SK-N-SH treated with all-trans-retinoic acid at 6 μM for 48 hours (cell line): Measurements from ENCODE around the gene SC5D.

ENCODE experiments used
- ATAC-seq: fragments of 200-7000 bp; cut with Tn5 transposase; 3 replicates; pipeline ENCODE4 v1.9.1; 2020; ENCODE audit warnings: mild to moderate bottlenecking, moderate library complexity
- BACH2 ChIP-seq: fragments of 250-450 bp; sonication (Bioruptor Pico); IDR thresholded peaks from 2 replicates; pipeline ENCODE4 v1.9.0; 2021; ENCODE audit warnings: mild to moderate bottlenecking, borderline replicate concordance
- CREB5 ChIP-seq: fragments of 250-450 bp; sonication (Bioruptor Pico); IDR thresholded peaks from 2 replicates; pipeline ENCODE4 v1.5.1; 2020; ENCODE audit warnings: low read depth, mild to moderate bottlenecking, moderate library complexity
- CSDC2 ChIP-seq: fragments of 250-450 bp; sonication (Bioruptor Pico); IDR thresholded peaks from 2 replicates; pipeline ENCODE4 v1.5.0; 2020; ENCODE audit warnings: mild to moderate bottlenecking, moderate library complexity
- CSRNP3 ChIP-seq: fragments of 250-450 bp; sonication (Bioruptor Pico); IDR thresholded peaks from 2 replicates; pipeline ENCODE4 v1.5.1; 2021; ENCODE audit warnings: mild to moderate bottlenecking, moderate library complexity
- ESRRG ChIP-seq: fragments of 250-450 bp; sonication (Bioruptor Pico); IDR thresholded peaks from 2 replicates; pipeline ENCODE4 v1.6.1; 2021; ENCODE audit warnings: mild to moderate bottlenecking
- GLIS3 ChIP-seq: fragments of 250-450 bp; sonication (Bioruptor Pico); IDR thresholded peaks from 2 replicates; pipeline ENCODE4 v1.5.0; 2020; ENCODE audit warnings: mild to moderate bottlenecking, moderate library complexity
- ISL1 ChIP-seq: fragments of 250-450 bp; sonication (Bioruptor Pico); IDR thresholded peaks from 2 replicates; pipeline ENCODE4 v2.1.2; 2022; ENCODE audit warnings: mild to moderate bottlenecking, moderate library complexity
- OSR1 ChIP-seq: fragments of 250-450 bp; sonication (Bioruptor Pico); IDR thresholded peaks from 2 replicates; pipeline ENCODE4 v1.8.0; 2022; ENCODE audit warnings: moderate library complexity, mild to moderate bottlenecking, inconsistent platforms
- PATZ1 ChIP-seq: fragments of 250-450 bp; sonication (Bioruptor Pico); IDR thresholded peaks from 2 replicates; pipeline ENCODE4 v1.8.0; 2020; ENCODE audit warnings: mild to moderate bottlenecking, moderate library complexity, borderline replicate concordance
- POU6F1 ChIP-seq: fragments of 250-450 bp; sonication (Bioruptor Pico); IDR thresholded peaks from 2 replicates; pipeline ENCODE4 v1.8.0; 2021; ENCODE audit warnings: low read depth, mild to moderate bottlenecking, moderate library complexity, borderline replicate concordance
- PPARA ChIP-seq: fragments of 250-450 bp; sonication (Bioruptor Pico); IDR thresholded peaks from 2 replicates; pipeline ENCODE4 v1.5.0; 2020; ENCODE audit warnings: mild to moderate bottlenecking, borderline replicate concordance
- RARB ChIP-seq: fragments of 250-450 bp; sonication (Bioruptor Pico); IDR thresholded peaks from 2 replicates; pipeline ENCODE4 v1.8.0; 2021; ENCODE audit warnings: mild to moderate bottlenecking, moderate library complexity
- SNAI2 ChIP-seq: fragments of 250-450 bp; sonication (Bioruptor Pico); IDR thresholded peaks from 2 replicates; pipeline ENCODE4 v1.5.0; 2020; ENCODE audit warnings: mild to moderate bottlenecking, moderate library complexity
- TCF4 ChIP-seq: fragments of 250-450 bp; sonication (Bioruptor Pico); IDR thresholded peaks from 2 replicates; pipeline ENCODE4 v1.8.0; 2021; ENCODE audit warnings: mild to moderate bottlenecking, moderate library complexity, borderline replicate concordance
- TOX ChIP-seq: fragments of 250-450 bp; sonication (Bioruptor Pico); IDR thresholded peaks from 2 replicates; pipeline ENCODE4 v1.8.0; 2021; ENCODE audit warnings: mild to moderate bottlenecking, moderate library complexity, borderline replicate concordance
- TSHZ2 ChIP-seq: fragments of 250-450 bp; sonication (Bioruptor Pico); IDR thresholded peaks from 2 replicates; pipeline ENCODE4 v1.5.0; 2020; ENCODE audit warnings: mild to moderate bottlenecking, moderate library complexity
- ZFP3 ChIP-seq: fragments of 250-450 bp; sonication (Bioruptor Pico); IDR thresholded peaks from 2 replicates; pipeline ENCODE4 v1.5.0; 2020; ENCODE audit warnings: mild to moderate bottlenecking, moderate library complexity
- ZFP30 ChIP-seq: fragments of 450-650 bp; formaldehyde crosslinking; IDR thresholded peaks from 2 replicates; pipeline ENCODE4 v1.5.0; 2022; ENCODE audit warnings: mild to moderate bottlenecking, moderate library complexity
- ZNF565 ChIP-seq: fragments of 450-650 bp; formaldehyde crosslinking; conservative IDR thresholded peaks from 2 replicates; pipeline ENCODE4 v1.5.0; 2020; ENCODE audit warnings: low read depth, mild to moderate bottlenecking, moderate library complexity
- ZNF70 ChIP-seq: fragments of 450-650 bp; formaldehyde crosslinking; IDR thresholded peaks from 2 replicates; pipeline ENCODE4 v1.5.0; 2020; ENCODE audit warnings: mild to moderate bottlenecking, moderate library complexity
- ZNF8 ChIP-seq: fragments of 450-650 bp; formaldehyde crosslinking; IDR thresholded peaks from 2 replicates; pipeline ENCODE4 v1.5.0; 2020; ENCODE audit warnings: mild to moderate bottlenecking, moderate library complexity

Gene SC5D

GRCh38 chr11:121299417-121299816 is 6.8 kb downstream of the SC5D start:
- TF ChIP-seq TSHZ2 (CRISPR knock-in tag) (no peak), GLIS3 (CRISPR knock-in tag) (no peak), OSR1 (CRISPR knock-in tag) (no peak), POU6F1 (no peak), BACH2 (CRISPR knock-in tag) (no peak), PATZ1 (CRISPR knock-in tag) (no peak), RARB (CRISPR knock-in tag) (no peak), ESRRG (CRISPR knock-in tag) (no peak), CSDC2 (CRISPR knock-in tag) (no peak), ZFP3 (CRISPR knock-in tag) (no peak), ZNF8 (CRISPR knock-in tag) (no peak), SNAI2 (CRISPR knock-in tag) (no peak), CSRNP3 (CRISPR knock-in tag) (no peak), TCF4 (CRISPR knock-in tag) (no peak), ZFP30 (no peak), ZNF70 (CRISPR knock-in tag) (no peak), TOX (CRISPR knock-in tag) (no peak), ISL1 (no peak), CREB5 (CRISPR knock-in tag) (no peak)
- no peak for ATAC-seq

- TF ChIP-seq POU6F1, result no peak
- no peak for TF ChIP-seq TSHZ2 (CRISPR knock-in tag)
- TF ChIP-seq RARB (CRISPR knock-in tag), result no peak
- no peak for TF ChIP-seq TCF4 (CRISPR knock-in tag)
- no peak for TF ChIP-seq OSR1 (CRISPR knock-in tag)
- no peak for TF ChIP-seq ZNF565 (CRISPR knock-in tag)
- no peak for TF ChIP-seq PPARA (CRISPR knock-in tag)
- TF ChIP-seq TOX (CRISPR knock-in tag), result no peak
- no peak for ATAC-seq
These were observed 7.9 kb downstream of the SC5D start for GRCh38 chr11:121300313-121300971.
